DLD1 (cell line): ENCODE data around the gene NBPF14.
"Not testable (repeated sequence)": the region's sequence is repeated elsewhere in the genome, so short reads cannot be mapped to it uniquely, and the experiment has no call there.

ENCODE experiments used
- in situ Hi-C: cut with HindIII; loops from 2 replicates; pipeline ENCODE4 v1.10.0; 2017; ENCODE audit warnings: low sequenced_read_pairs

The NBPF14 gene

GRCh38 chr1:148595911-148596310, at the start of gene NBPF14:
TSS of gene NBPF14 (minus strand) at chr1:148596011. CDS start at chr1:148595717, 294 bp downstream.
- in situ Hi-C loops, result not testable (repeated sequence)

DNA sequence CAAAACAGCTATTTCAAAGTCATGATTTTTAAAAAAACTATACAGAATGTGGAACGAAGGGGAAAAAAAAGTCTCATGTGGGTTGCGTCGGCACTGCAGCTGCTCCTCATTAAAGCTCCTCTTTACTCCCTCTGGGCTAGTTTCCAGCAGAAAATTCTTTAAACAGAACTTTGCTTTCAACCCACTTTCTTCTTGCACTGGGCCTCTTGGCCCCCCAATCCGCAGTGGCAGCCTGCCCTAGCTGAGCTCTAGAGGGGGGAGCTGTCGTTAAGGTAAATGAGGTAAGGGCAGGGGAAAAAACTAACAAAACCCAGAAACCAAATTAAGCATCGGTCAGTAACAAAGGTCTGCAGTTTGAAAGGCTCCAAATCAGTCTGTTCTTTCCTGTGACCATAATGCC, 29.6 kb upstream of the NBPF14 start:
- in situ Hi-C loops, result not testable (repeated sequence)

- in situ Hi-C loops, result not testable (repeated sequence)
These were observed 22.4 kb upstream of the NBPF14 start for GRCh38 chr1:148618216-148618615.

DNA sequence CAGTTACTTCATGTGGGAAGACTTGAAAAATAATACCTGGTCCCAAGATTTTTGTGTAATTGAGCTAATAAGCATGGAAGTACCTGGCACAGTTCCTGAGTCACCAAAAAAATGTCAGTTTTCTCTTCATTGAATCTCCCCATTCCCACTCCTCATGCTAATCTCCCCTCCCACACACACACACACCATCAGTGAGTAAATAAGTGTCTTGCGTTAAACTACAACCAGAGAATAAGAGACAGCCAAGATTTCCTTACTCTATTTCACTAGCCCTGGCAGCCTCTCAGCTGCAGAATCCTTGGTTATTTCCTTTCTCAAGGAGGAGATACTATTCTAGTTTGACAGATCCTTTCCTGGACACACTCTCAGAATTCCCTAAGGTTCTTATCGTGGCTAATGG, 9.5 kb upstream of the NBPF14 start:
- in situ Hi-C loops, result not testable (repeated sequence)

DNA sequence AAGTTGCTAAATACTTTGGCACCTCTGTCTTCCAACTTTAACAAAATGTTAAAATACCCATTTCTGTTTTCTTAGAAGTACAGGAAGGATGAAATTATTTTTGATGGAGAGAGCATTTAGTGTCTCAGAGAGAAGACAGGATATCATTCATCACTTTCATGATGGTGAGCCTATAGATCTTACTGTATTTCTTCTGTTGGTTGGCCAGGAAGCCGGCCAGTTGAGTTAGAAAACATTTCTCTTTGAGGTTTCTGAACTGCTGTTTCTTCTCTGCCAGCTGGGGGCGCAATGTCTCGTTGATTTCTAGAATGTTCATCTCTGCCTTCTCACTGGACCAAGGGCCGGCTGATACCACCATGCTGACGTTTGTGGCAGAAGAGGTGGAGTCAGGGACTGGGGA, 451 bp downstream of the NBPF14 start:
- in situ Hi-C loops, result not testable (repeated sequence)

DNA sequence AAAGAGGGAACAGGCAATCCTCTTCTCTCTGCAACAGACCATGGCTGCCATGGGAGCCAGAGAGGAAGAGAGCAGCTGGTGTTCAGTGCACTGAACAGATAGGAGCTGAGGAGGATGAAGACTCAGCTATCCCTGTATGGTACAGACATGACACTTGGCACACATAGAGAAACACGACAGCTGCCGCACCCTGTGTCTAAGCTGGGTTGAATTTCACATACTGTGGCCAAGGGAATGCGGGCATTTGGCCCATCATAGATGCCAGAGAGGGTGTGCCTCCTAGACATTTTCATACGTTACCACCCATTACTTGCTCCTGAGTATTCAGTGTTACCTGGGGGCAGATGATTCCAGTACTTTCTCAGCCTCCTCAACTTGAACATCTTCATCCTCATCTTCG, 4.7 kb downstream of the NBPF14 start:
- in situ Hi-C loops, result not testable (repeated sequence)

GRCh38 chr1:148532158-148532557, 63.7 kb downstream of the NBPF14 start:
- in situ Hi-C loops, result not testable (repeated sequence)

GRCh38 chr1:148529101-148529567, 66.7 kb downstream of the NBPF14 start:
- in situ Hi-C loops, result not testable (repeated sequence)

- in situ Hi-C loops, result not testable (repeated sequence)
These were observed 67.2 kb downstream of the NBPF14 start for GRCh38 chr1:148528591-148528990.

- in situ Hi-C loops, result not testable (repeated sequence)
These were observed 69.2 kb downstream of the NBPF14 start for GRCh38 chr1:148526587-148526986.

- in situ Hi-C loops, result not testable (repeated sequence)
These were observed 72.3 kb downstream of the NBPF14 start for GRCh38 chr1:148523205-148524144.

DNA sequence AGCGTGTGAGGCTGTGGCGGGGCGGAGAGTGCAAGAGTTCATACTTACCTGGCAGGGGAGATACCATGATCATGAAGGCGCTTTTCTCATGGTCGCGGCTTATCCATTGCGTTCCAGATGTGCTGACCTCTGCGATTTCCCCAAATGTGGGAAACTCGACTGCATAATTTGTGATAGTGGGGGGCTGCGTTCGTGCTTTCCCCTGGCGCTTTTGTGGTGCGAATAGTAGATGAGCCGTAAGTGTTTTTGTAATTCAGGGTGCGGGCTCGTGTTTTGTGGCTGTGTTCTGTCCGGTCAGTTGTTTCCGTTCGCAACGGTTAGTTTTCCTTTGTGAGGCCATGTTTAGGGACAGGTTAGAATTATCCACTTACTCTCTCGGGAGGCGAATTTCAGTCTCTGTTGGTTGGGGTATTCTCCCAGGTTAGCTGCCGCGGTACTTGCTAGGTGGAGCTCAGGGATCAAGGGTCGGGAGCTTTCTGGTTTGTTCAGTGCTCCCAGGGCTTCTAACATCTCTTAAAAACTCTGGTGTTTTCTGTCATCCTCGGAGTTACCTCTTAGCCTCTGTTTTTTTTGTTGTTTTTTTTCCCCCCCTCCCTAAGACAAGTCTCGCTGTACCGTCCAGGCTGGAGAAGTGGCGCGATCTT, 73.1 kb downstream of the NBPF14 start:
- in situ Hi-C loops, result not testable (repeated sequence)

GRCh38 chr1:148522072-148522471, 73.7 kb downstream of the NBPF14 start:
- in situ Hi-C loops, result not testable (repeated sequence)

DNA sequence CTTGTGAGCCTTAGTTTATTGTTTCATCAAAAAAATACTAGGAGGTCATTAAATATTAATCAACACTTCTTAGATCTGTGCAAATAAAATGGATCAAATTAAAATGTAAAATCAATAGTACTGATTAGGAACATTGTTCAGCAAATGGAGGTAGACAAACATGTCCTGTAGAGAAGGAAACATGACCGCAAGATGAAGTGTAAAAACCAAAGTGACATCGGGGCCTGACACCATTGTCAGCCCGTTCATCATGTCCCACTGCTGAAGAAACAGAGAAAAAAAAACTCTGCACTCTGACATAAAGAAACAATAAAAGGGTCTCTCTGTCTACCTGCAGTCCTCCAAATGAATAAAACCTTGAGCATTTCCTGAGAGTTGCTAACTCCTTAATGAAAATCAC, 81.5 kb downstream of the NBPF14 start:
- in situ Hi-C loops, result not testable (repeated sequence)

GRCh38 chr1:148512571-148513184, 83.1 kb downstream of the NBPF14 start:
- in situ Hi-C loops, result not testable (repeated sequence)

DNA sequence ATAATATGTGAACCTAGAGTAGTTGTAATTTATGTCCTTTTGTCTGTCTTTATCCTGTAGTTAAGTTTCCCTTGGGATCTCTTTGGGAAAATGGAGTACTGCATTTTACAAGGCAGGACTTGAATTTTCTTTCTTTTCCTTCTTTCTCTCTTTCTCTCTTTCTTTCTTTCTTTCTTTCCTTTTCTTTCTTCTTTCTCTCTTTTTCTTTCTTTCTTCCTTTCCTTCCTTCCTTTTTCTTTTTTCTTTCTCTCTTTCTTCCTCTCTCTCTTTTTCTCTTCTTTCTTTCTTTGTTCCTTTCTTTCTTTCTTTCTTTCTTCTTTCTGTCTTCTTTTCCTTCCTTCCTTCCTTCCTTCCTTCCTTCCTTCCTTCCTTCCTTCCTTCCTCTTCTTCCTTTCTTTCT, 101.9 kb downstream of the NBPF14 start:
- in situ Hi-C loops, result not testable (repeated sequence)

DNA sequence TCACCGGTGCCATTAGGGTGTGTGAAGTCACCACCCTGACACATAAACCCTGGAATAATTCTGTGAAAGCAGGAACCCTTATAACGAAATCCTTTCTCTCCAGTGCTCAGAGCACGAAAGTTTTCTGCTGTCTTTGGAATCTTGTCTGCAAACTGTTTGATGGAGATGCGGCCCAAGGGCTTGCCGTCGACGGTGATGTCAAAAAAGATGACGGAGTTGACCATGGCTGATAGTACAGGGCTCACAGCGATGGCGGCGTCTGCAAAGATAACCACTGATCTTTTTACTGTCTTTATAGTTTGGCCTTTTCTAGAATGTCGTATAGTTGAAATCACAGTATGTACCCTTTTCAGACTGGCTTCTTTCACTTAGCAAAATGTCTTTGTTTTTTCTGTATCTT, 112.8 kb downstream of the NBPF14 start, which contains the start of gene PPIAL4G:
Gene PPIAL4G (minus strand): TSS at position 274 of the 400 bp plus-strand sequence. CDS start 50 bp downstream, at position 224.
- in situ Hi-C loops, result not testable (repeated sequence)
